WERI-Rb-1 (cell line): ENCODE measurements around the gene SLIRP.

Source experiments
- DNase-seq: peaks from one replicate; pipeline ENCODE4 v3.0.0-alpha.2; 2020
- H3K27ac ChIP-seq: fragments of 250-450 bp; sonication (Bioruptor Pico); 2 replicates; pipeline ENCODE4 v1.5.1; 2020; ENCODE audit warnings: mild to moderate bottlenecking, moderate library complexity
- H3K27me3 ChIP-seq: fragments of 250-450 bp; sonication (Bioruptor Pico); 2 replicates; pipeline ENCODE4 v1.5.1; 2021; ENCODE audit warnings: mild to moderate bottlenecking, low read depth, moderate library complexity; ENCODE audit not compliant: insufficient read depth, severe bottlenecking
- H3K36me3 ChIP-seq: fragments of 250-450 bp; sonication (Bioruptor Pico); 2 replicates; pipeline ENCODE4 v1.5.1; 2020; ENCODE audit warnings: mild to moderate bottlenecking, moderate library complexity
- H3K4me3 ChIP-seq: 2 replicates; pipeline ENCODE4 v1.5.1; 2011; ENCODE audit warnings: low read depth, mild to moderate bottlenecking, control low read depth, low read length
- H3K9me3 ChIP-seq: fragments of 250-450 bp; sonication (Bioruptor Pico); 2 replicates; pipeline ENCODE4 v1.5.1; 2021; ENCODE audit warnings: mild to moderate bottlenecking, moderate library complexity; ENCODE audit not compliant: severe bottlenecking
- TF ChIP-seq, protein P1 (sequence below): IDR thresholded peaks from 2 replicates; pipeline ENCODE4 v1.5.1; 2011; ENCODE audit warnings: low read depth, mild to moderate bottlenecking, control low read depth, inconsistent platforms, low read length

The SLIRP gene

DNA sequence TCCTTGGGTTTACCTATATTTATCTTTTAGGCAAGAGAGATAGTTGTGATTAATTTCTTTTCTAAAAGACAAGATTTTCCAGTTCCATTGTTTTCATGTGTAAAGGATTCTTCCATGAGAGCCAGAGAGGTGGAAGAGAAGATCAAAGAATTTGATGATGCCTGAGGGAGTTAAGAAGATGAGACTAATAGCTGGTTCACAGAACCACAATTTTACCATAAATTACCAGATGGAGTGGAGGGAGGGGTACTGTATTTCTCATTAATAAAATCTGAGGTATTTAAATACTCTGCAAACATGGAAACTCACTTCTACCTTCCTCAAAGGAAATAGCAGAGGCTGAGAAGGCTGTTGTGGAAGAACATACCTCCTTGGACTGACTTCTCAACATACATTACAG, 34.7 kb upstream of the SLIRP start:
- Histone ChIP-seq H3K27ac (no peak overlapping the region), H3K9me3 (no peaks in the 10 kb centered on the region), H3K27me3 (no peaks in the 10 kb centered on the region), H3K36me3 (peaks cover 34% of the 10 kb centered on the region), H3K4me3 (no peak overlapping the region)
- TF ChIP-seq, protein P1, sequence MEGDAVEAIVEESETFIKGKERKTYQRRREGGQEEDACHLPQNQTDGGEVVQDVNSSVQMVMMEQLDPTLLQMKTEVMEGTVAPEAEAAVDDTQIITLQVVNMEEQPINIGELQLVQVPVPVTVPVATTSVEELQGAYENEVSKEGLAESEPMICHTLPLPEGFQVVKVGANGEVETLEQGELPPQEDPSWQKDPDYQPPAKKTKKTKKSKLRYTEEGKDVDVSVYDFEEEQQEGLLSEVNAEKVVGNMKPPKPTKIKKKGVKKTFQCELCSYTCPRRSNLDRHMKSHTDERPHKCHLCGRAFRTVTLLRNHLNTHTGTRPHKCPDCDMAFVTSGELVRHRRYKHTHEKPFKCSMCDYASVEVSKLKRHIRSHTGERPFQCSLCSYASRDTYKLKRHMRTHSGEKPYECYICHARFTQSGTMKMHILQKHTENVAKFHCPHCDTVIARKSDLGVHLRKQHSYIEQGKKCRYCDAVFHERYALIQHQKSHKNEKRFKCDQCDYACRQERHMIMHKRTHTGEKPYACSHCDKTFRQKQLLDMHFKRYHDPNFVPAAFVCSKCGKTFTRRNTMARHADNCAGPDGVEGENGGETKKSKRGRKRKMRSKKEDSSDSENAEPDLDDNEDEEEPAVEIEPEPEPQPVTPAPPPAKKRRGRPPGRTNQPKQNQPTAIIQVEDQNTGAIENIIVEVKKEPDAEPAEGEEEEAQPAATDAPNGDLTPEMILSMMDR: no peak
- DNase-seq: no peak

DNA sequence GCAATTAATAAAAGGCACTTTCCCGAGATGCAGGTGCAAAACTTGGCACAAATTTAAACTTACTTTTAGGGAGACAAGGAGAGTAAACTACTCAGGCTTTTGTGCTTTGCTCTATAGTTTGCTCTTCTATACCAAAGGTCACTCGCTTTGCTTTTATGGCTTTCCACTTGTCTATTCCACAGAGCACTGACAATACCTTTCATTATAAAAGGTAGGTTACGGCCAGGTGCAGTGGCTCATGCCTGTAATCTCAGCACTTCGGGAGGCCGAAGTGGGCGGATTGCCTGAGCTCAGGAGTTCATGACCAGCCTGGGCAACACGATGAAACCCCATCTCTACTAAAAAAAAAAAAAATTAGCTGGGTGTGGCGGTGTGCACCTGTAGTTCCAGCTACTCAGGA, 33.0 kb upstream of the SLIRP start:
- Histone ChIP-seq H3K4me3 (no peak overlapping the region), H3K36me3 (peaks cover 40% of the 10 kb centered on the region), H3K27me3 (no peaks in the 10 kb centered on the region), H3K9me3 (no peaks in the 10 kb centered on the region), H3K27ac (no peak overlapping the region)
- TF ChIP-seq, protein P1: no peak
- no peak for DNase-seq

DNA sequence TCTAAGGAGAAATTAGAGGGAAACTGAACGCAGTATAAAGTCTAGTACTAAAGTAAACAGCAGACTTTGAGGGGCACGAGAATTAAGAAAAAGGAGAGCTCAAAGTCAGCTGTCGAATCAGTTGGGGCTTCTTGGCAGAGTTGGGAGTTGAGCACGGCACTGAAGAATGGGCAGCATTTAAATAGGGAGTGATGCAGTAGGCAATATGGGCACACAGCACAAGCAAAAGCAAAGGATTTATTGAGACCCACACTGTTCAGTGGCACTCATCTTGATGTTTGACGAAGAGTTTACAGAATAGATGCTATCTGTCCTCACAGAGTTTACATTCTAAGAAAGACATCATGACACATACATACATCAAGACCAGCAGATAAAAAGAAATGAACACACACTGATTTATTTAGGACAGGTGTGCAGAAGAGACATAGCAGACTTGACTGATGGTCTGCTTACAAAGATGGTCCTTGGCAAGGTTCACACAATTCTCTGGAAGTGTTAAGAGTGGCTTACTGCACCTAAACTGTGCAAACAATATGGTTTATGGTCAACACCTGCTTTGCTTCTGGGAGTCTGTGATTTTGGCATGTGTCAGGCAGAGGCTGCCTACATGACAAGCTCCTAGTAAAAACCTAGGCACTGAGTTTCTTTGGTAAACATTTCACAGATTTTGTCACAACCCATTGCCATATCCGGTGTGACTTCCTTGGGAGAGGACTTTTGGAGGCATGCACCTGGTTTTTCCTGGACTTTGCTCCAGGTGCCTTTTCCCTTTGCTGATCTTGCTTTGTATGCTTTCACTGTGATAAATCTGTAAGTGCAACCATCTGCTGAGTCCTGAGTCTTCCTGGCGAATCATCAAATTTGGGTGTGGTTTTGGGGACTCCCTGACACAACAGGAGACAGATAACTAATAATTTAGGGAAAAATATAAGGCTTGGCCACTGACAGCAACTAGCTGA, 26.4 kb upstream of the SLIRP start:
- TF ChIP-seq, protein P1: no peak
- DNase-seq: no peak
- Histone ChIP-seq H3K27me3 (no peaks in the 10 kb centered on the region), H3K4me3 (no peak overlapping the region), H3K27ac (no peak overlapping the region), H3K9me3 (no peaks in the 10 kb centered on the region), H3K36me3 (peaks cover 11% of the 10 kb centered on the region)

DNA sequence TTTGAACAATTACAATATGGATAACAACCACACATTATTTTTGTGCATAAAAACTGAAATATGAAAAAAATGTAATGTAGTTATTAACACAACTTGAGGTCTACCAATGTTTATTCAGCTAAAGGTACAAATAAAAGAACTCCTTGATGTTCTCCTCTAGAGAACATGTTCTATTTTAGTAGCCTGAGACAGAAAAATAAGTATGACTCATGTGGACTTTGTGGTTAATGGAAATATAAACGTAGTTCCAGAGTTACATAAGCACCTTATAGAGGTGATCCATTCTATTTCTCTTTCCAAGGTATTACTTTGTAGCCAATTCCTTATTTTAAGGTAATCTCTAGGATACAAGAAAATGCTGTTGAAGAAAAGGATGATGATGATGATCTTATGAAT, 25.7 kb upstream of the SLIRP start:
- DNase-seq: no peak
- no peaks in the 10 kb centered on the region for H3K27me3 ChIP-seq
- peaks cover 11% of the 10 kb centered on the region for H3K36me3 ChIP-seq
- H3K4me3 ChIP-seq: no peak overlapping the region
- TF ChIP-seq, protein P1: no peak
- no peaks in the 10 kb centered on the region for H3K9me3 ChIP-seq
- no peak overlapping the region for H3K27ac ChIP-seq

DNA sequence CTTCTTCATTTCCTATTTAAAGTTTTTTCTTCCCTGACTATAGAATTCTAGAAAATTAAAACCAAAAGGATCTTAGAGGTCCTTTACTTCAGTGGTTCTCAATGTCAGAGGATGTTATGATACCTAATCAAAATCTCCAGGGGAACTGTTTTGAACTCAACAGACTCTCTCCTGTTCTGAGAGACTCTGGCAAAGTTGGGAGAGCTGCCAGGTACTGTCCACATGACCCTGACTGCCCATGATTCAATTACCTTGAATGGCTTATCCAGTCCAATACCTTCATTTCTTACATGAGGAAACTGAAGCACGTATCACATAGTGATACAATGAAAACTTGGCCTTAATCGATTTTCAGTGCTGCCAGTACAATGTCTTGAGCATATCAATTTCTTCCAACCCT, 16.6 kb upstream of the SLIRP start:
- no peaks in the 10 kb centered on the region for H3K9me3 ChIP-seq
- no peak for DNase-seq
- H3K4me3 ChIP-seq: no peak overlapping the region
- H3K27ac ChIP-seq: no peak overlapping the region
- H3K27me3 ChIP-seq: no peaks in the 10 kb centered on the region
- TF ChIP-seq, protein P1: no peak
- peaks cover 24% of the 10 kb centered on the region for H3K36me3 ChIP-seq
